Fibroblast of villous mesenchyme (primary cell): ENCODE results near the gene ARRDC3. TPM values are rescaled to one million over a fixed set of nuclear protein-coding genes. Genes with fewer than 3 reads are reported as not detected.
"Not testable (repeated sequence)": the region's sequence is repeated elsewhere in the genome, so short reads cannot be mapped to it uniquely, and the experiment has no call there.

Experiments
- DNase-seq: peaks from one replicate; pipeline ENCODE4 v3.0.0-alpha.2; 2010; ENCODE audit warnings: low read depth
- H3K4me3 ChIP-seq: 2 replicates; pipeline ENCODE4 v1.5.1; 2011; ENCODE audit warnings: low read depth, mild to moderate bottlenecking, low read length
- total RNA-seq: library from RNA; depleted of rRNA; stranded (reverse); fragments of >200 nt; gene quantifications from 2 replicates; pipeline ENCODE4 v1.2.3, GENCODE V29; 2012
- TF ChIP-seq, protein P1 (sequence below): IDR thresholded peaks from 2 replicates; pipeline ENCODE4 v1.5.1; 2012; ENCODE audit warnings: low read depth, mild to moderate bottlenecking, low read length; ENCODE audit not compliant: insufficient read depth

ARRDC3 gene
- total RNA-seq, 1 donor, result 56.6 TPM

DNA sequence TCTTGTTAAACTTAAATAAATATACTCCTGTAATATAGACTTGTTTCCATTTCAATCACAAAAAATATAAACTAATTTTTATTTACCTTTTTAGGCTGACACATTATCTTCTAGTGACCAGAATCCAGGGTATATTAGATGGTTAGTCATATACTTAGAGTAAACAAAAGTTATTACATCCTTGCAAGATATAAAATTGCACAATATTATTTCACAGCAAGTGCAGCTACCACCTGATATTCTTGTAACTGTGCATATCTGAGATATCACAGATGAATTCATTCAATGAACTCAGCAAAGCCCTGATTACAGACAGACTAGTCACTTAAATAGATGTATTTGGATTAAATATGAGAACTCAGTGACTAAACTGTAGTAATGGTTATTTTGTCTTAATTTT lies 25.6 kb upstream of the ARRDC3 start:
- DNase-seq, result peak; percentile 24
- TF ChIP-seq, protein P1, sequence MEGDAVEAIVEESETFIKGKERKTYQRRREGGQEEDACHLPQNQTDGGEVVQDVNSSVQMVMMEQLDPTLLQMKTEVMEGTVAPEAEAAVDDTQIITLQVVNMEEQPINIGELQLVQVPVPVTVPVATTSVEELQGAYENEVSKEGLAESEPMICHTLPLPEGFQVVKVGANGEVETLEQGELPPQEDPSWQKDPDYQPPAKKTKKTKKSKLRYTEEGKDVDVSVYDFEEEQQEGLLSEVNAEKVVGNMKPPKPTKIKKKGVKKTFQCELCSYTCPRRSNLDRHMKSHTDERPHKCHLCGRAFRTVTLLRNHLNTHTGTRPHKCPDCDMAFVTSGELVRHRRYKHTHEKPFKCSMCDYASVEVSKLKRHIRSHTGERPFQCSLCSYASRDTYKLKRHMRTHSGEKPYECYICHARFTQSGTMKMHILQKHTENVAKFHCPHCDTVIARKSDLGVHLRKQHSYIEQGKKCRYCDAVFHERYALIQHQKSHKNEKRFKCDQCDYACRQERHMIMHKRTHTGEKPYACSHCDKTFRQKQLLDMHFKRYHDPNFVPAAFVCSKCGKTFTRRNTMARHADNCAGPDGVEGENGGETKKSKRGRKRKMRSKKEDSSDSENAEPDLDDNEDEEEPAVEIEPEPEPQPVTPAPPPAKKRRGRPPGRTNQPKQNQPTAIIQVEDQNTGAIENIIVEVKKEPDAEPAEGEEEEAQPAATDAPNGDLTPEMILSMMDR, result no peak
- no peak overlapping the region for H3K4me3 ChIP-seq

- no peak overlapping the region for H3K4me3 ChIP-seq
- no peak for DNase-seq
- TF ChIP-seq, protein P1, result no peak
Observed at GRCh38 chr5:91407204-91407603, 24.1 kb upstream of the ARRDC3 start.

DNA sequence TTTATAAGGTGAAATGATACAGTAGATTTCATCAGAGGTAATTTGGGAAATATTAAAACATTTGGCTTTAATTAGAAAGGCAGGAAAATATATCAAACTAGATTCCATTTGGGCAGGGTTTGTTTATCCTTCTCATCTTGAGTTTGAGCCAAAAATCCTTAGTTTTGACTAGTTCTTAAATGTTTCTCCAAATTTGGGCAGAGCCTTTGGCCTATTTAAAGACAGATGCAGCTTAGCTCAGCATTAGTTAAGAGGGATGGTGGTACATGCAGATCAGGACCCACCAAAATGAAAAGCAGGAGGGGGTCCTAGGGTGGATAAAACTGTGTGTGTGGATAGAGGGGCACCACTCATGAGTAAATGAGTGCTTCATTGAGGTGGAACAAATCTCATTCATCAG lies 20.3 kb upstream of the ARRDC3 start:
- peak; percentile 28 for DNase-seq
- TF ChIP-seq, protein P1, result no peak
- H3K4me3 ChIP-seq, result no peak overlapping the region

GRCh38 chr5:91401175-91401574 lies 18.1 kb upstream of the ARRDC3 start:
- no peak overlapping the region for H3K4me3 ChIP-seq
- TF ChIP-seq, protein P1, result no peak
- no peak for DNase-seq

GRCh38 chr5:91397791-91398190 lies 14.7 kb upstream of the ARRDC3 start:
- TF ChIP-seq, protein P1, result no peak
- no peak overlapping the region for H3K4me3 ChIP-seq
- DNase-seq, result no peak

- DNase-seq, result no peak
- no peak overlapping the region for H3K4me3 ChIP-seq
- TF ChIP-seq, protein P1, result no peak
Observed at GRCh38 chr5:91390268-91390667, 7.2 kb upstream of the ARRDC3 start.

DNA sequence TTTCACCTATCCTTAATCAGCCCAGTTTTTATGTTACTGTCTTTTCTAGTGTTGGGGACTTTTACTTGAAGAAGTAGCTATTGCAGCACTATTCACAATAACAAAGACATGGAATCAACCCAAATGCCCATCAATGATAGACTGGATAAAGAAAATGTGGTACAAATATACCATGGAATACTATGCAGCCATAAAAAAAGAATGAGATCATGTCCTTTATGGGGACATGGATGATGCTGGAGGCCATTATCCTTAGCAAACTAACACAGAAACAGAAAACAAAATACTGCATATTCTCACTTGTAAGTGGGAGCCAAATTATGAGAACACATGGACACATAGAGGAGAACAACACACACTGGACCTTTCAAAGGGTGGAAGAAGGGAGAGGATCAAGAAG lies 6.4 kb upstream of the ARRDC3 start:
- H3K4me3 ChIP-seq, DNase-seq: not testable (repeated sequence)
